Nephron progenitor cell (in vitro differentiated cells): Measurements from ENCODE around the gene TMEM200B.
A peak's percentile ranks its signal among the peaks of the same experiment; 100 is the strongest.

ENCODE experiments used
- DNase-seq: peaks from one replicate; pipeline ENCODE4 v3.0.0; 2021
- H3K27ac Mint-ChIP-seq: 2 replicates; pipeline ENCODE4 v1.8.0; 2021; ENCODE audit warnings: mild to moderate bottlenecking, moderate library complexity, mixed read lengths
- H3K27me3 Mint-ChIP-seq: 2 replicates; pipeline ENCODE4 v1.8.0; 2021; ENCODE audit warnings: mild to moderate bottlenecking, low read depth, mixed read lengths; ENCODE audit not compliant: poor library complexity
- H3K36me3 Mint-ChIP-seq: 2 replicates; pipeline ENCODE4 v1.8.0; 2021; ENCODE audit warnings: low read depth, mixed read lengths
- H3K4me1 Mint-ChIP-seq: 2 replicates; pipeline ENCODE4 v1.8.0; 2021; ENCODE audit warnings: mixed read lengths
- H3K4me3 Mint-ChIP-seq: 2 replicates; pipeline ENCODE4 v1.8.0; 2021; ENCODE audit warnings: mild to moderate bottlenecking, moderate library complexity, mixed read lengths
- H3K9me3 Mint-ChIP-seq: 2 replicates; pipeline ENCODE4 v1.8.0; 2021; ENCODE audit warnings: mild to moderate bottlenecking, moderate library complexity, mixed read lengths
- CTCF ChIP-seq: fragments of 200-600 bp; sonication (generic); IDR thresholded peaks from 2 replicates; pipeline ENCODE4 v1.5.0; 2021; ENCODE audit warnings: antibody characterized with exemption

The TMEM200B gene

DNA sequence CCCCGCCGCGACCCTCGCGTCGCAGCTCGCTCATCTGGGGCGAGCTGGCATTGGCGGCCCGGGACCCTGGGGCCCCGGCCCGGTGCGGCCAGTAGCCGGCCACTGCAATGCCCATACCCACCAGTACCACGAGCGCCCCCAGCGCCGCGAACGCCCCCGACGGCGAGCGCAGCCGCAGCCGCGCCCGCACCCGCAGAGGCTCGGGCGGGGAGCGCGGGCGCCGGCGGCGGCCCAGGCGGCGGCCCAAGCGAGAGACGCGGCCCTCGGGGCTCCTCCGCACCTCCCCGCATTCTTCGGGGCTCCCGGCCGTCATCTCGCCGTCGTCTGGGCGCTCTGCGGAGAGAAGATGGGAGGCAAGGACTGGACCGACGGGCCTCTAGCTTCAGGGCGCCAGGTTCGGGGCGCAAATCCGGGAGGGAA, 2.2 kb downstream of the TMEM200B start:
- H3K9me3 Mint-ChIP-seq: no peaks in the 10 kb centered on the region
- peak; percentile 59 for DNase-seq
- peaks cover 35% of the 10 kb centered on the region for H3K36me3 Mint-ChIP-seq
- no peak overlapping the region for H3K27ac Mint-ChIP-seq
- no peak overlapping the region for H3K4me3 Mint-ChIP-seq
- TF ChIP-seq CTCF: no peak
- peaks cover 10% of the 10 kb centered on the region for H3K4me1 Mint-ChIP-seq
- peaks cover 60% of the 10 kb centered on the region for H3K27me3 Mint-ChIP-seq

DNA sequence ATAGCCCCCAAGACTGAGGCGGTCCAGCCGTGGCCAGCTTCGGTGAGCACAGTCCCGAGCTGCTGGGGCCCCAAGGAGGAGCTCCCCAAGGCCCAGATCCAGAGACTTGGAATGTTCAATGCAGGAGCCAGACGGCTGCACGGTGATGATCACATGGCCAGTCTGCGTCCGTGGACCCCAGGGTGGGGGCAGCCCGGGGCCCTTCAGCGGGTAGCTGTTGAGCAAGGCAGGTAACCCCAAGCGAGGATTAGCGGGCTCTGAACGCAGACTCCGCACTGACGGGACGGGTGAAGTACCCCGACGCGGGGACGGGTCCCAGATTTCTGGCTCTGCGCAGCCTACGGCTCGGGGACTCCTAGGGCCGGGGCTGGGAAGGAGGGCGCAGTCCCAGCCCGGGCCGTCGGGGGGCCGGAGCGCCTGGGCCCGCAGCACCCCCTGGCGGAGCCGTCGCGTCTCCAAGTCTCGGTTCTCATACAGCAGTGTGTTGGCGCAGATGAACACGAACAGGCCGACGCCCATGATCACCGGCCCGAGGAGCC, 2.7 kb downstream of the TMEM200B start:
- H3K9me3 Mint-ChIP-seq: no peaks in the 10 kb centered on the region
- H3K27ac Mint-ChIP-seq: no peak overlapping the region
- peak; percentile 79 for DNase-seq
- H3K27me3 Mint-ChIP-seq: peaks cover 60% of the 10 kb centered on the region
- peak; percentile 70 for TF ChIP-seq CTCF
- H3K36me3 Mint-ChIP-seq: peaks cover 40% of the 10 kb centered on the region
- H3K4me1 Mint-ChIP-seq: peaks cover 9% of the 10 kb centered on the region
- peak overlapping the region; percentile 30 for H3K4me3 Mint-ChIP-seq

GRCh38 chr1:29120367-29120766, 3.3 kb downstream of the TMEM200B start:
- H3K4me1 Mint-ChIP-seq: peaks cover 2% of the 10 kb centered on the region
- DNase-seq: no peak
- no peak for TF ChIP-seq CTCF
- no peak overlapping the region for H3K27ac Mint-ChIP-seq
- no peak overlapping the region for H3K4me3 Mint-ChIP-seq
- peaks cover 46% of the 10 kb centered on the region for H3K36me3 Mint-ChIP-seq
- H3K27me3 Mint-ChIP-seq: peaks cover 60% of the 10 kb centered on the region
- no peaks in the 10 kb centered on the region for H3K9me3 Mint-ChIP-seq

- H3K9me3 Mint-ChIP-seq: no peaks in the 10 kb centered on the region
- no peak for TF ChIP-seq CTCF
- H3K27ac Mint-ChIP-seq: no peak overlapping the region
- H3K4me1 Mint-ChIP-seq: no peaks in the 10 kb centered on the region
- no peak overlapping the region for H3K4me3 Mint-ChIP-seq
- no peak for DNase-seq
- H3K27me3 Mint-ChIP-seq: peaks cover 56% of the 10 kb centered on the region
- H3K36me3 Mint-ChIP-seq: peaks cover 52% of the 10 kb centered on the region
Observed at GRCh38 chr1:29119121-29119929, 4.4 kb downstream of the TMEM200B start.

DNA sequence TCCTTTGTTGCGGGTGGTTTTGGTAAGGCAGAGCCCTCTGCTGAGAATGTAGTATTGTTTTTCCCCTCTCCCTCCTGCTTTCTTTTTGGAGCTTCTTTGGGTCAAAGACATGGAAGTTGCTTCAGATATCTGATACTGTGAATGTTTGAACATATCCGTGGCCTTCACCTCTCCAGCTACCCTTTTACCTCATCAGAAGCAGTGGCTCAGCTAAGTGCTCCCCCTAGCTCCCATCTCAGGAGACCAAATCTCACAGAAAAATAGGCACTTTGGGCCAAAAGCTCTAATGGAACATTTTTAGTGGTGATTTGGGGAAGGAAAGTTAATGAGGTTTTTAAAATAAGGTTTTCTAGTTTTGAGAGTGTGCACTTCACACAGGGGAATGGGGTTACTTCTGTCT, 6.3 kb downstream of the TMEM200B start:
- Mint-ChIP-seq H3K27ac (no peak overlapping the region), H3K4me1 (no peaks in the 10 kb centered on the region), H3K4me3 (no peak overlapping the region), H3K36me3 (peaks cover 59% of the 10 kb centered on the region), H3K27me3 (peaks cover 41% of the 10 kb centered on the region), H3K9me3 (no peaks in the 10 kb centered on the region)
- no peak for TF ChIP-seq CTCF
- DNase-seq: no peak

- no peak overlapping the region for H3K4me3 Mint-ChIP-seq
- peaks cover 22% of the 10 kb centered on the region for H3K27me3 Mint-ChIP-seq
- no peak for TF ChIP-seq CTCF
- no peak for DNase-seq
- no peaks in the 10 kb centered on the region for H3K9me3 Mint-ChIP-seq
- H3K27ac Mint-ChIP-seq: no peak overlapping the region
- peaks cover 73% of the 10 kb centered on the region for H3K36me3 Mint-ChIP-seq
- H3K4me1 Mint-ChIP-seq: no peaks in the 10 kb centered on the region
Observed at GRCh38 chr1:29114654-29115053, 9.0 kb downstream of the TMEM200B start.
